NCI-H1930 (cell line): ENCODE data around the gene KAT6B.

Experiments used
- DNase-seq, 2 experiments: peaks; one replicate each; lab custom pipeline; 2025; lab: John Stamatoyannopoulos, UW

Gene KAT6B

DNA sequence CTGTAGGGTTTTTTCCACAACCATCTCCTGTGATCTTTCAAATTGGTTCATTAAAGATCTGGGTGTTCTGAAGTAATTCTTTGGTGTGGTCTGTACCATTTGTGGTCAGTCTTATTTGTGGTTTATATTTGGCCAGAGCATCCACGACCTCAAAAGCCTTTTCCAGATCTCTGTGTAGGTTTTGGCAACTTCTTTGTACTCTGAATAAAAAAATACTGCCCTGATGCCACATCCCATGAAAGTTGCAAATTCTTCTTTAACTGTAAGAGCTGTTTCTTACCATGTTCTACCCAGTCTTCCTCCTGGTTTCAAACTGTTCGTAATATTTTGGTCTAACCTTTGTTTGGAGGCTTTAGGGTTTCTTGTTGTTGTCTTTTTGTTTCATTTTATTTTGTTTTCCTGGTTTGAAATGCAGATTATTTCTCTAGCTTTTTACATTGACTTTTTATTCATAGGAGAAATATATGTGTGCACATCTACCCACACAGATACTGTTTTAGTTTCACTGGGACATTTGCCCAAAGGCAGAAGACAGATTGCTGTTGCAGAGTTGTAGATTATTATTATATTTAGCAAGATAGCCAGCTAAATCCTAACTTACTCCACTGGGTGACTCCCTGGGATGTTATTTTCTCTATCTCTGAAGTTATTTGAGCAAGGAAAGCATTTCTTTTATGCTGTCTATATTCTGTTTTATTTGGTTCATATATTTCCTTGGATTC lies 161.8 kb downstream of the KAT6B start:
- DNase-seq, result no peak

DNA sequence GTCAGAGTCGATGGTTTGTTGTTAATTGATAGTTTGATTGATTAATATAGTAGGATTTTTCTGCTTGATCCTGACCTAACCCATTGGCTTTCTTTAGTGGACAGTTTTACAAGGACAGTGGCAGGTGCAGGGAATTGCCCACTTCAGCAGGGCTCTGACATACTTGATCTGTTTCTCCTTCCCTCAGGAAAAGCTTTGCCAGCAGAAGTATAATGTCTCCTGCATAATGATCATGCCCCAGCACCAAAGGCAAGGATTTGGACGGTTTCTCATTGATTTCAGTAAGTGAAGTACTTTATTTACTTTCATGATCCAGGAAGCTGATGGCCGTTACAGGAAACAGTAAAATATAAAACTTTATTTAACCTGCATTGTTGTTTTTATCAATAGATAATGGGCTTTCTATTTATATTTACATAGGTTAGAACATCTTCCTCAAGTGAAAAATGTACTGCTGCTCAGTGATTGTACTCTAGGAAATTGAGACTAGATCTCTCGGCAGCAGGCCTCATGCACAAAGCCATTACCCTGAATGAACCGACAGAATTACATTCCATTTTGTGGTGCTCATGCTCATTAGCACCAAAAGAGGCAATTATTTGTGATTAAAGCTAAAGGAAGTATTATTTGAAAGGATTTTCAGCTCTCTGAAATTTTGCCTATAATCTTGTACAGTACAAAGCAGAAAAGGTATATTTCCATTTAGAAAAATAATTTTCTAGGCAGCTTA lies 162.6 kb downstream of the KAT6B start:
- DNase-seq, result peak; percentile 76 to 78

DNA sequence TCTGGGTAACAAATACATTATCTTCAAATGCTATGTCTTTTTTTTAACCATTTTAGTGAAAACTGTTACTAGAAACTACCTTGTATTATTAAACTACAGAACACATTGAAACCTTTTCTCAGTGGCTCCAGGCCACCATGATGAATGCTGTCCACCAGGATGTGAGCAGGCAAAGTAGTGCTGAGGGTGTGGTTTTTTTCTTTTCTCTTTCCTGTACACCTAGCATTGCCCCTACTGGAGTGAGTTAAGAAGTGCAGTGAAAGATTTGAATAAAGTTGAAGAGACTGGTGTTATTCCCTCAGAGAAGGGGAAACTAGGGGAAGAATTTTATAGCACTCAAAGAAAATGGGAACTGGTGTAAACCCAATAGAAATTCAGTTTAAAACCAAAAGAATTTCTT lies 165.0 kb downstream of the KAT6B start:
- no peak for DNase-seq

- no peak for DNase-seq
Measured at GRCh38 chr10:74992068-74992467, 165.7 kb downstream of the KAT6B start.

- no peak for DNase-seq
Measured at GRCh38 chr10:74993649-74994048, 167.2 kb downstream of the KAT6B start.

DNA sequence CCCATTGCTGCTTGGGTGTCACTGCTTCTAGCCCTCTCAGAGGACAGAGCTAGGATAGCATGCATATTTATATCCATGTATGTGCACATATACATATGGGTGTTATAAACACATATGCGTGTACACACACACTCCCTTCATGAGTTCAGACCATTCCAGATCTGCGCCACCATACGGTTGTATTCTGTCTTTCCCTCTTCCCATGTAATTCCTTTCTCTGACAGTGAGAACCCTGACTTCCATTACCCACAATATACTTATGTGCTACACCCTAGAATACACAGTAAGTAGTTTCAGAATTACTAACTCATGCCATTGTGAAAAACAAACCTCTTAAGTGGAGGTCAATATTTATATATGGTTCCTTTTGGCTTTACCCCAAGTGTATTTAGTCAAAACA lies 168.5 kb downstream of the KAT6B start:
- DNase-seq, result no peak

DNA sequence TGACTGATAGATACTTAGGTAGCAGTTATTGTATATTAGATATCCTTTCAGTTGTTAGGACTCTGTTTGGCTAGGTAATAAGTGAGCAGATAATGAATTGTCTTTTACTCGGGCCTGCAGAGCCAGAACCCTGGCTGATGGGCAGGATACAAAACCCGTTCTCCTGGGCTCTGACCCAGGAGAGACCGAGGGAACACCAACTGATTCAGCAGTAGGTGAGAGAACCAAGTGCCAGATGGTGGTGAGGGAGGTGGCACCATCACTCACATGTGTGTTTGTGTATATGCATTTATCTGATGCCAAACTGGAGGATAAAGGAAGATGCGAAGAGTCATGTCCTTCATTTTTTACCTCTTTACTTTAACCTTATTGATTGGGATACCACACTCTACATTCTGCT lies 169.4 kb downstream of the KAT6B start:
- DNase-seq, result no peak

DNA sequence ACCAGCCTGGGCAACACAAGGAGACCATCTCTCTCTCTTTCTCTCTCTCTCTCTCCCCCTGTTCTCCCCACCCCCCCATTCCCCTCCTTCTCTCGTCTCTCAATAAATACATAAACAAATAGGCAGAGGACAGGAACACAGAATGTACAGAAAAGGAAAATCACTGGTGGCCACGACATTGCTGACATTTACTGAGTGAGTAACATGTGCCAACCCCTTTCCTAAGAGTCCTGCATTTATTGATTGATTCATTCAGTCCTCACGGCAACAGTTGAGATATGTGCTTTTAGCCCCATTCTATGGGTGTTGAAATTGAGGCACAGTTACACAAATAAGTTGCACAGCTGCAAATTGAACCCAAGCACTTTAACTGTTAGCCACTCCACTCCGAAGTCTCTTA lies 170.8 kb downstream of the KAT6B start:
- no peak for DNase-seq

DNA sequence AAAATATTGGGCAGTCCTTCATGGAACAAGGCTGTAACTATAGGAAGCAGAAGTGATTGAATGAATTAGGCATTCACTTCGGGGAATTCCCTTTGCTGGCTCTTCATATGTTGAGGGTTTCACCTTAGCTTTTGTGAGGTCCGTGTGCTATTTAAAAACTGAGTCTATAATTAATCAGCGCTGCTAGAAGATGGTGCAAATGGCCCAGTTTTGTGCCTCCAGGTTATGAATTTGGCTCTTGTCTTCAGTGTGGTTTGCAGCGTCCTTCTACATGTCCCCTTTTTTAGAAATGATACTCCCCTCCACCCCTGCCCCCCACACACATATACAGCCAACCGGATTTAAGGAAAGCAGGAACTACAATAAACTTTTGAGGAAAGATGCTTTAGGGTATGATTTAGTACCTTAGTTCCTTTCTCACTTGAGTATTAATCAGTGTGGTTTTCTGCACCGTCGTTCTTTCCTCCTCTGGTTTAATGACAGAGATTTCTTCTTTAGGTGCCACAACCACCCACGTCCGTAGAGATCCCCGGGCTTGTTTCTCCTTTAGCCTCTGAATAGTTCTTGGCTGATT lies 174.4 kb downstream of the KAT6B start:
- DNase-seq, result no peak

DNA sequence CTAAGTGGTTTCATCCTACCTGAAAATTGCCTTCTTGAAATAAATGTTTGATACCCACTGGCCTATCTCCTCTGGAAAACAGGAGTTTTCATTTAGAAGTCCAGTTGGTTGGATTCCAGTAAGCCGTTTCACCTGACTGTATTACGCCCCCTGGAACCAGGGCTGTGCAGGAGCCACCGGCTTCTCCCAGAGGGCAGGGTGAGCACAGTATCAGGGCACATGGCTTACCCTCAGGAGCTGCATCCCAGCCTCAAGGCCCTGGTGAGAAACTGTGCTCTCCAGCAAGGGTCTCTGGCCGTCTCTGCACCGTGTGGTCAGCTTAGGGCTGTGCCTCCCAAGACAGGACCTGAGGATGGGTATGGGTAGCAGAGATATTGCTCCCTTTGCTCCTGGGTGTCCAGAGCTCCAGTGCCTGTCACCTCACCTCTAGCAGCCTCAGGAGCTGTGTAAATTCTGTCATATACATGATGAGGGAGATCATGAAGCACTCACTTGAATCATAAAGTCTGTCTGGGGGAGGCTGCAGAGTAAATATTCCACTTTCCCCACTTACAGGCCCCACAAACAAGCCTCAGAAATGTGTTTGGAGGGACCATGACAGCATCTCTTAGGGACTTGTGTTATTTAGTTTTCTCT lies 175.4 kb downstream of the KAT6B start:
- DNase-seq, result no peak

- no peak for DNase-seq
Measured at GRCh38 chr10:75002351-75002725, 175.9 kb downstream of the KAT6B start.

- DNase-seq, result no peak
Measured at GRCh38 chr10:75002967-75003594, 176.7 kb downstream of the KAT6B start.

DNA sequence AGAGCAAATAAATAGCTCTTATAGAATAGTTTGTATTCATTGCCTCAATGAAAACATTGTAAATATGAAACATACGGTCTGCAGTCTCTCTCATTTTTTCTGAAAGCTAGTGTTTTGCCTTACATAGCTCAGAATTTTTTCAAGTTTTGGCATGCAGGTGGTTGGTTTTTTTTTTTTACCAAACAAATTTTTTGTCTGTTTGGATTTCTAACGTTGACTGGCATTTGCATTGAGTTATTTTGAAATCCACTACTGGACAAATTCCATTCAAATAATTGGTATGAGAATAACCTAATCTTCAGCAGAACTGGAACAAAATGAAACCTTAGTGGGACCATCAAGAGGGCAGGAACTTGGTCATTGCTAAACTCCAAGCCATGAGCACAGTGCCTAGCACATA lies 177.5 kb downstream of the KAT6B start:
- DNase-seq, result no peak

DNA sequence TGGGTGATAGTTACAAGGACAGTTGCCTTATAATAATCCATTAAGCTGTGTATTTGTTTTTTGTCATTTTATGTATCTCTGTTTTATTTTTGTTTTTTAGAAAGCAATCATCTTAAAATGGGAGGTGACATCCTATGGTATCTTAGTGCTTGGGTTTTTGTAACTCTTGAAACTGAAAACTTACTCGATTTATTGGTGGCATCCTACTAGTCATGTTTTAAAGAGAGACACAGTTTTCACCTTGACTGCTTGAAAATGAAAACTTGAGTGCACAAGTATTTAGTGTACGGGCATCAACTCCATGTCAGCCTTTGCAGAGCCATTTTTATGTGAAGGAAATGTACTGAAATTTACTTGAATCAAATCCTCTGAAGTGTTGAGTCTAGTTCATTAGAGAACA lies 181.2 kb downstream of the KAT6B start:
- DNase-seq, result no peak

DNA sequence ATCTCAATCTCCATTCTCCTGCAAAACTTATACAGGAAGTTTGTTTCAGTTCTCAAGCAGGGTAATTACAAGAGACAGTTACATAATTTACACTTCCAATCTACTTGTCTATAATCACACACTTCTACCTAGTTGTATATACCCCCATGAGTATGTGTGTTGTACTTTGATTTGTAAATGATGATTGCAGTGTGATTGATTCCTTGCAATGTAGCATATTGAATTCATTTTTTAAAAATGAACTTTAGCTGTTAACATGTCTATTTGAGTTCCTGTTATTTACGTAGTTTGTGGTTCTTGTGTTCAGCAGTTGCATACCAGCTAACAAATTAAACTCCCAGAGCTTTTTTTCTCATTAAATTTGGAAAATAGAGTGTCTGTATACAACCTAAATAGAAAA lies 182.6 kb downstream of the KAT6B start:
- no peak for DNase-seq

- no peak for DNase-seq
Measured at GRCh38 chr10:75009426-75009825, 183.0 kb downstream of the KAT6B start.

- DNase-seq, result no peak
Measured at GRCh38 chr10:75010373-75010772, 184.0 kb downstream of the KAT6B start.

DNA sequence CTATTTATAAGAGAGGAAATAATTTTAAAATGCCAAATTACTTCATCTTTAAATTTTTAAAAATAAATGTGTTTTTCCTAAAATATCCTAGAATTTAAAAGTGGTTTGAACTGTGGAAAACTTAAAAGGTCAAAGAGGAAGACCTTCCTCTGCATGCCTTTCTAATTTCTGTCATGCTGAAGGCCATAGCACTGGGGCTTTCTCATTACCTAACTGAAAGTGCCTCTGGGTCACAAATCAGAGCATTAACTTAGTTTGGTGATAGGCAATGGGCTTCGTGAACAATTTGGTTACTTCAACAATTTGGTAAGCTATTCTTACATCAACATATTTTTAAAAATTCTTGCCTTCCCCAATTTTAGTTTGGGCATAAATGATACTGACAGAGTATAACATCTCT lies 184.8 kb downstream of the KAT6B start:
- no peak for DNase-seq

- DNase-seq, result no peak
Measured at GRCh38 chr10:75012471-75012870, 186.1 kb downstream of the KAT6B start.

GRCh38 chr10:75013007-75013406 lies 186.6 kb downstream of the KAT6B start:
- no peak for DNase-seq

DNA sequence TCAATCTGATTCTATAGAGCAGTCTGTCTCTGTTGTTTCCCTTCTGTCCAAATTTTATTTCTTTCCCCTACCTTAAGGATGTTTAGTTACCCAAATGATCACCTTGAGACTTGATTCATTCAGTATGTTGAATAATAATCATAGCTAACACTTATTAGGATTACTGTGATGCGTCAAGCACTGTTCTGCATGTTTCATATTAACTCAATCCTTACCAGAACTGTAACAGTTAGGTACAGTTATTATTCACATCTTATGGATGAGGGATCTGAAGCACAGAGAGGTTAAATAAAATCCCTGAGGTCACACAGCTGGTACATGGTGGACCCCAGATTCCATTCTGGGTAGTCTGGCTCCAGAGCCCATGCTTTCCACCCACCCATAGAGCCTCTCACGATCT lies 187.1 kb downstream of the KAT6B start:
- DNase-seq, result no peak

- no peak for DNase-seq
Measured at GRCh38 chr10:75014516-75015230, 188.3 kb downstream of the KAT6B start.
